HAP-1 (cell line): ENCODE results near the gene NUDT5.

Experiments
- DNase-seq, 2 experiments: peaks; one replicate each; pipeline ENCODE4 v3.0.0-alpha.2; 2016 to 2020; ENCODE audit warnings: low spot score in 2 of 2
- H3K27me3 ChIP-seq: fragments of 250-450 bp; sonication (Bioruptor Pico); 2 replicates; pipeline ENCODE4 v1.5.1; 2020; ENCODE audit warnings: low read depth, mild to moderate bottlenecking, moderate library complexity
- H3K36me3 ChIP-seq: fragments of 250-450 bp; sonication (Bioruptor Pico); replicated peaks from 2 replicates; pipeline ENCODE4 v1.5.1; 2020; ENCODE audit warnings: mild to moderate bottlenecking
- H3K4me1 ChIP-seq: fragments of 250-450 bp; sonication (Bioruptor Pico); 2 replicates; pipeline ENCODE4 v1.5.1; 2020; ENCODE audit warnings: mild to moderate bottlenecking
- H3K4me3 ChIP-seq: fragments of 250-450 bp; sonication (Bioruptor Pico); 2 replicates; pipeline ENCODE4 v1.5.1; 2020; ENCODE audit warnings: mild to moderate bottlenecking, moderate library complexity
- H3K9me3 ChIP-seq: fragments of 250-450 bp; sonication (Bioruptor Pico); 2 replicates; pipeline ENCODE4 v1.5.1; 2020; ENCODE audit warnings: mild to moderate bottlenecking, moderate library complexity
- in situ Hi-C: fragments of 300-500 bp; cut with MboI; formaldehyde crosslinking; loops from 3 replicates; pipeline ENCODE4 v1.14.3; 2020; ENCODE audit warnings: low sequenced_read_pairs, inconsistent platforms, mixed read lengths

The NUDT5 gene

DNA sequence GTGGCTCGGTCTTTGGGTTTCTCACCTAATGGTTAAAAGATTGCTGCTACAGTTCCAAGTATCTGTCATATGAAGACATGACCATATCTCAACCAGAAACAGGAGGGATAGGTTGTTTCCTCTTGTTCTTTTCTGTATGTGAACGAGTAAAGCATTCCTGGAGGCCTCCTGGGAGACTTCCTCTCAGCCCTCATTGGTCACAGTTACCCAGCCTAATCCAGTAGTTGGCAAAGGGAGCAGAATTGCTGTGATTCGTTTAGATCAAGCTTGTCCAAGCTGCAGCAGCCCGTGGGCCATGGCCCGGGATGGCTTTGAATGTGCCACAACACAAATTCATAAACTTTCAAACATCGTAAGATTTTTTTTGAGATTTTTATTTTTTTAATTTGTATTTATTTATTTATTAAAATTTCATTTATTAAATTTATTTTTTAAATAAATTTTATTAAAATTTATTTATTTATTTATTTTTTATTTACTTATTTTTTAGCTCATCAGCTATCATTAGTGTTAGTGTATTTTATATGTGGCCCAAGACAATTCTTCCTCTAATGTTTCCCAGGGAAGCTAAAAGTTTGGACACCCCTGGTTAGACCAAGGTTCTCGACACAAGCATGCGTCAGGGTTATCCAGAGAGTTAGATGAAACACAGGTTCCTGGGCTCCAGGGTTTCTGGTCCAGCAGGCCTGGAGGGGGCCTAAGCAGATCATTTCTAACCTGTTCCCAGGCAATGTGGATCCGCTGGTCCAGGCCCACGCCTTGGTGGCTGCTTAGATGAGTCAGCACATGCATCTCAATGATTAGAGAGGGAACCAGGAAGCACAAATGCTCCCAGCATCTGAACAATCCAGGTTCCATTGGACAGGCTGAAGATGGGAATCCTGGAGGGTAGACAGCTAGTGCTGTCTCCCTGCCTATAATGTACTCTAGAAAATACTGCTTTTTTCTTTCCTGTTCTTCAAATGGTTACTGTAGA, 25.9 kb upstream of the NUDT5 start:
- no peaks in the 10 kb centered on the region for H3K9me3 ChIP-seq
- peaks cover 63% of the 10 kb centered on the region for H3K36me3 ChIP-seq
- H3K4me1 ChIP-seq: no peaks in the 10 kb centered on the region
- H3K4me3 ChIP-seq: no peak overlapping the region
- in situ Hi-C loops: no loop called here
- H3K27me3 ChIP-seq: no peaks in the 10 kb centered on the region
- no peak for DNase-seq

DNA sequence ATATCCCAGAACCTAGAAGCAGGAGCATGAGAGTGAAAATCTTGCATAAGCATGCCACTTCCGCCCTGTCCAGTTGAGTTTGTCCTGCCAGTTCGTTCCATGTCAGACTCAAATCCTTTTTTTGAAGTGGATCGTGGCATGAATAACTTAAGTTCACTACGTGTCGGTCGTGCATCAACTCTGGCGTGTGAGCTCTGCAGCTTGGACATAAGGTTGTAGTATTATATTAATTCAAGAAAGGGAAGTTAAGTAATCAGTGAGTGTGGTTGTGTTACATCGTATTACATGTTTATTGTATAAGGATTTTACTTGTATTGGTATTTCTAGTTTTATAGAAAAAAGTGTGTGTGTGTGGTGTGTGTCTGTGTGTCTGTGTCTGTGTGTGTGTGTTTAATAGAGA, 23.3 kb upstream of the NUDT5 start:
- peaks cover 7% of the 10 kb centered on the region for H3K4me1 ChIP-seq
- no peaks in the 10 kb centered on the region for H3K27me3 ChIP-seq
- H3K36me3 ChIP-seq: peaks cover 60% of the 10 kb centered on the region
- in situ Hi-C loops: no loop called here
- no peaks in the 10 kb centered on the region for H3K9me3 ChIP-seq
- no peak for DNase-seq
- H3K4me3 ChIP-seq: no peak overlapping the region

DNA sequence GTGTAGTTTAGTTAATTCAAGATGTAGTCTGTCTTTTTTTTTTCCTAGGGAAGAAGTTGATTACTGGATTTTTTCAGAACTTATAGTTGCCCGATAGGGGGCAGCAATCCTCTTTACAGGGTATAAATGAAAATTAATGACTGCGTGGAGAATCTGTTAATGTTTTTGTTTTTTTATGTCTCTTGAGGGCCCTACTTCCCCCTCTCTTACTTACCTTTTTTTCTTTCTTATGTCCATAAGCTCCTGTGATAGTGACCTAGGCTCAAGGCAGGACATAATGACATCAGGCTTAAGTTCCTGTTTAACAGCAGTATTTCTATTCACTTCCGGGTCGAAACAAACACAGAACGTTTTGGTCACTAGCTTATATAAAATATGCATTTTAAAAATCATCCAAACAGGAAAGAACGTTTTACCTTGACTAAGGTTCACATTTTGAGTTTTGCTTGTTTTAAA, 19.1 kb upstream of the NUDT5 start:
- no peak overlapping the region for H3K4me3 ChIP-seq
- no peaks in the 10 kb centered on the region for H3K27me3 ChIP-seq
- peaks cover 14% of the 10 kb centered on the region for H3K4me1 ChIP-seq
- H3K36me3 ChIP-seq: peaks cover 70% of the 10 kb centered on the region
- peak; percentile 44 to 69 for DNase-seq
- in situ Hi-C loops: no loop called here
- no peaks in the 10 kb centered on the region for H3K9me3 ChIP-seq

DNA sequence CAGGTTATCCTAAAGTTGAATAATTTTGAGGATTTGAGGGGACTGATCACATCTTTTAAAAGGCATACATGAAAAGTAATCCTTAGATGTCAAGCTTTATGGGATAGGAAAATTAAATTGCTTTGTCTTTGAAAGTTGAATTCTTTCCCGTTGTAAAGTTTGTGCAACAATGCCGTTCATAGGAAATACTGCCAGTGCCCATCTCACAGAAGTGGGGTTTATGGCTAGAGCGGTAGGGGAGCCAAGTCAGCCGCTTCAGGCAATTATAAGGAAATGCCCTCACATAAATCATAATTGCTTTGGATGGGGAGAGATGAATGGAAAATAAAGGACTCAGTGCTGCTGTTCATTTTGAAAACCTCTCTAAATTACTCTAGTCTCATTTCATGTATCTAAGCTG, 18.4 kb upstream of the NUDT5 start:
- DNase-seq: no peak
- Histone ChIP-seq H3K4me1 (peaks cover 14% of the 10 kb centered on the region), H3K36me3 (peaks cover 71% of the 10 kb centered on the region), H3K9me3 (no peaks in the 10 kb centered on the region), H3K27me3 (no peaks in the 10 kb centered on the region), H3K4me3 (no peak overlapping the region)
- in situ Hi-C loops: no loop called here

DNA sequence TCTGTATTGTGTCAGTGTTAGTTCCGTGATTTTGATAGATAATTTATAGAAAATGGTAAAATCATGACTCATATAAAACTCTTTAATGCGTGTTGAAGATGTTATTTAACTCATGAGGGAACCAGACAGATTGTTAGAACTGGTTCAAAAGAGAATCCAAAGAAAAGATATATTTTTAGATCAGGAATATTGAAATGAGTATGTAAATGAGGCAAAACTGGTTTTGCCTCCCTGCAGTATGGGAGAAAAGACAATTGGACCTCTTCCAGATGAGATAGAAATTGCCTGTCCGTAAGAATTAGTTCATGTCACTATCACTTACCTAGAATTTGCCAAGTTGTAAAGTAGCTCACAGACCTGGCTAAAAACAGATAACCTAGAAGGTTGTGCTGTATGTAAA, 17.9 kb upstream of the NUDT5 start:
- H3K4me1 ChIP-seq: peaks cover 14% of the 10 kb centered on the region
- no peak for DNase-seq
- H3K27me3 ChIP-seq: no peaks in the 10 kb centered on the region
- H3K4me3 ChIP-seq: no peak overlapping the region
- H3K36me3 ChIP-seq: peaks cover 71% of the 10 kb centered on the region
- H3K9me3 ChIP-seq: no peaks in the 10 kb centered on the region
- in situ Hi-C loops: no loop called here

DNA sequence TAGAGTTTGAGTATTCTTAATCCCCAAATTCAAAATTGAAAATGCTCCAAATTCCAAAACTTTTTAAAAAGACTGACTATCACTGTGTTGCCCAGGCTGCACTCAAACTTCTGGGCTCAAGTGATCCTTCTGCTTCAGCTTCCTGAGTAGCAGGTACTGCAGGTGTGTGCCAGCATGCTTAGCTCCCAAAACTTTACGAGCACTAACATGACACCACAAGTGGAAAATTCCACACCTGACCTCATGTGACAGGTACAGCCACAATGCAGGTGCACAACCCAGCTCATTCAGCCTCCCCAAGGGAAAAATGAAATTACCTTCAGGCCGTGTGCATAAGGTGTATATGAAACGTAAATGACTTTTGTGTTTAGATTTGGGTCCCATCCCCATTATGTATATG, 16.8 kb upstream of the NUDT5 start:
- Histone ChIP-seq H3K9me3 (no peaks in the 10 kb centered on the region), H3K27me3 (no peaks in the 10 kb centered on the region), H3K36me3 (peaks cover 73% of the 10 kb centered on the region), H3K4me1 (peaks cover 14% of the 10 kb centered on the region), H3K4me3 (no peak overlapping the region)
- in situ Hi-C loops: no loop called here
- DNase-seq: no peak

DNA sequence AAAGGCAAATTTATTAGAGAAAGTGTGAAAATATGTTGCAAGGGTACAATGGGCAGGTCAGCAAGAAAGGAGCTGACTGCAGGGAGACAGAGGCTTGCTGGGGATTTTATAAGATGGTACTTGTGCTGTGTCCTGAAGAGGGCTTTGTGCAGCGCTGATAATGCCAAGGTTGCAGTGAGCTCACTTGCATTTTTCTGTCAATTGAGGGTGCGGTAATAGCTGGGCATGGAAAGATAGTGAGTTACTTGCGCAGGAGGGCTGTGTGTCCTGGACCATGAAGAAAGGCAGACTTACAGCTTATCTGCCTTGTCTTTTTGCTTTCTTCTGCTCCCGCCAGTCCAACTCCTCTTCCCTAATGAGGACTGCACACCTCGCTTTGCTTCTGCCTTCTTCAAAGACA, 12.8 kb upstream of the NUDT5 start:
- DNase-seq: no peak
- in situ Hi-C loops: no loop called here
- no peaks in the 10 kb centered on the region for H3K27me3 ChIP-seq
- peaks cover 7% of the 10 kb centered on the region for H3K4me1 ChIP-seq
- peaks cover 63% of the 10 kb centered on the region for H3K36me3 ChIP-seq
- no peak overlapping the region for H3K4me3 ChIP-seq
- no peaks in the 10 kb centered on the region for H3K9me3 ChIP-seq

DNA sequence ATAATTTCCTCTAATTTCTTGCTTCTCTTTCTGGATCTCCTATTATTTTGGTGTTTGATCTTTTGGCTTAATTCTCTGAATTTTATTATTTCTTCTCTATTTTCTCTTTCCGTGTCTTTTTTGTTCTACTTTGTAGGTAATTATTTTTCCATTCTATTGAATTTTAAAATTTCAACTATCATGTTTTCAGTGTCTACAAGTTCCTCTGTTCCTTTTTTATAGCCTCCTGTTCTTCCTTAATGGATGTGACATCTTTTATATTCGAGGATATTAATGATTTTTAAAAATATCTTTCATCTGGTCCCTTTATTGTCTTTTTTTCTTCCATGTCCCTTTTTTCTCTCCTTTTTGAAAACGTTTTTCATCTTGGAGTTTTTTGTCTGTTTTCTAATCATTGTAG, 11.4 kb upstream of the NUDT5 start:
- in situ Hi-C loops: no loop called here
- H3K9me3 ChIP-seq: no peaks in the 10 kb centered on the region
- no peaks in the 10 kb centered on the region for H3K27me3 ChIP-seq
- no peak for DNase-seq
- peaks cover 70% of the 10 kb centered on the region for H3K36me3 ChIP-seq
- H3K4me1 ChIP-seq: peaks cover 7% of the 10 kb centered on the region
- no peak overlapping the region for H3K4me3 ChIP-seq

DNA sequence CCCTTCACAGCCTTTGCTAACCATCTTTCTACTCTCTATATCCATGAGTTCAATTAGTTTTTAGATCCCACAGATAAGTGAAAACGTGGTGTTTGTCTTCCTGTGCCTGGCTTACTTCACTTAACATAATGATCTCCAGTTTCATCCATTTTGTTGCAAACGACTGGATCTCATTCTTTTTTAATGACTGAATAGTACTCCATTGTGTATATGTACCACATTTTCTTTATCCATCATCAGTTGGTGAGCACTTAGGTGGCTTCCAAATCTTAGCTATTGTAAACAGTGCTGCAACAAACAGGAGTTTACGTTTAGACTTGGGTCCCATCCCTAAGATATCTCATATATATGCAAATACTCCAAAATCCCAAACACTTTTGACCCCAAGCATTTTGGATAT, 9.4 kb upstream of the NUDT5 start:
- peaks cover 74% of the 10 kb centered on the region for H3K36me3 ChIP-seq
- H3K27me3 ChIP-seq: no peaks in the 10 kb centered on the region
- no peaks in the 10 kb centered on the region for H3K4me1 ChIP-seq
- no peaks in the 10 kb centered on the region for H3K9me3 ChIP-seq
- in situ Hi-C loops: no loop called here
- H3K4me3 ChIP-seq: no peak overlapping the region
- DNase-seq: no peak

DNA sequence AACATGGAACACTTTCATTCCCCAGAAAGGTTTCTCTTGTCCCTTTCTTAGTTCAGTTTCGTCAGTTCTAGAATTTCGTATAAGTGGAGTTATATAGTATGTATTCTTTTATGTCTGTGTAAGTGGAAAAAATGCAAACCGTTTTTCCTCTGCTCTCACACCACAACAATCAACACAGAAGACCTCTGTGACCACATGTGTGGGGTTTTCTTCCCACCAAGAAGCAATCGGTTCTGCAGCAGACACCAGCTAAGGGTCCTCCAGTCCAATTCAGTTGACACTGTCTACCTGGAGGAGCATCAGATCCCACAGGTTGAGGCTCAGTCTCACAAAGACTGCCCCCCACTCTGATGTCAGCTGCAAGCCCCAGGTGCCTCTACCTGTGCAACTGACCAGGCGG, 6.5 kb upstream of the NUDT5 start:
- Histone ChIP-seq H3K4me3 (no peak overlapping the region), H3K27me3 (no peaks in the 10 kb centered on the region), H3K9me3 (no peaks in the 10 kb centered on the region), H3K4me1 (peaks cover 4% of the 10 kb centered on the region), H3K36me3 (peaks cover 64% of the 10 kb centered on the region)
- DNase-seq: no peak
- in situ Hi-C loops: no loop called here

DNA sequence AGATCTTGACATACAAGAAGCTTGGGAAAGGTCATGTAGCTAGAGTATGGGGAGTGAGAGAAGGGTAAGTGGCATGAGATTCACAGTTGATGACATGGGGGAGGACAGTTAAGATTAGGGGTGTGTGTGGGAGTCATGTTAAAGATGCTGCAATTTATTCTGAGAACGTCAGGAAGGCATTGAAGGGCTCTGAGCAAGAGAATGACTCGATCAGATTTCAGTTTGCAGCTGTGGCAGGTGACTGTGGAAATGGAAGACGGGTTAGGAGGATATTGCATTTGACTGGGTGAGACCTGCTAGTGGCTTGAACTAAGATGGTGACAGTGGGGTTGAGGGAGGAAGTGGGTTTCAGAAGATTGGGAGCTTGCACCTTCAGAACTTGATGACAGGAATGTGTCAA, 5.9 kb upstream of the NUDT5 start:
- no peak overlapping the region for H3K4me3 ChIP-seq
- H3K4me1 ChIP-seq: peaks cover 4% of the 10 kb centered on the region
- peaks cover 63% of the 10 kb centered on the region for H3K36me3 ChIP-seq
- in situ Hi-C loops: no loop called here
- DNase-seq: no peak
- H3K9me3 ChIP-seq: no peaks in the 10 kb centered on the region
- H3K27me3 ChIP-seq: no peaks in the 10 kb centered on the region

DNA sequence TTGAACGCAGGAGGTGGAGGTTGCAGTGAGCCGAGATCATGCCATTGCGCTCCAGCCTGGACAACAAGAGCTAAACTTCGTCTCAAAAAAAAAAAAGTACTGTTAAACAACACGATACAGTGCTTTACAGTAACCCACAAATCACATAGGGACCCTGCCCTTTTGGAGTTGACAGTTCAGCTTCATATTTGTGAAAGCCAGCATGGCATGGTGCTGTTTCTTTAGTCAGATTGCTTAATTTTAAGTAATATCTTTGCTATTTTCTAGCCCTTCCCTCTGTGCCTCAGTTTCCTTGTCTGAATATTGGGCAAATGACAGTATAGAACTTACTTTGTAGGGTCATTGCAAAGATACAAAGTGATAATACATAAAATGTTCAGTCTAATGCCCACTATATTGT, 5.2 kb upstream of the NUDT5 start:
- Histone ChIP-seq H3K9me3 (no peaks in the 10 kb centered on the region), H3K4me3 (no peak overlapping the region)
- in situ Hi-C loops: no loop called here

DNA sequence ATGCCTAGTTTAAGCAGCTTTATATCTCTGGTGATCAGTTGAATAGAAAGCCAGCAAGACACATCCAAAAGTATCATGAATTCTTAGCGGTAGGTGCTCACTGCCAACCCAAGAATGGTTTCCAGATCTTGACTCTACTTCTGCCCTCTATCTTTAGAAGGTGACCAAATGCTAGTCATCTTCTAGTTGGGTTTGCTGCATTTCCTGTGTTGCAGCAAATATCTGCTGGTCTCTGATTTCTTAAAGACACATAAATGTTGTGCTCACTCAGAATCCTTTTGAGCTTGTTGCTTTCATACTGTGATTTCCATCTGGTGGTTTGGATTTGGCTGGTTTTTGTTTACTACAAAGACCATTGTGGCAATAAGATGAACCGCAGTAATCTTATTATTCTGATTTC, 2.5 kb upstream of the NUDT5 start:
- H3K9me3 ChIP-seq: no peaks in the 10 kb centered on the region
- no peak for DNase-seq
- H3K36me3 ChIP-seq: peaks cover 47% of the 10 kb centered on the region
- in situ Hi-C loops: no loop called here
- H3K27me3 ChIP-seq: no peaks in the 10 kb centered on the region
- H3K4me3 ChIP-seq: peak overlapping the region; percentile 69; the same call in 1 of the 2 replicates
- H3K4me1 ChIP-seq: peaks cover 14% of the 10 kb centered on the region

More for the DNA sequence above, 5.2 kb upstream of the NUDT5 start:
- H3K36me3 ChIP-seq: peaks cover 63% of the 10 kb centered on the region
- H3K27me3 ChIP-seq: no peaks in the 10 kb centered on the region
- H3K4me1 ChIP-seq: peaks cover 4% of the 10 kb centered on the region
- DNase-seq: no peak

DNA sequence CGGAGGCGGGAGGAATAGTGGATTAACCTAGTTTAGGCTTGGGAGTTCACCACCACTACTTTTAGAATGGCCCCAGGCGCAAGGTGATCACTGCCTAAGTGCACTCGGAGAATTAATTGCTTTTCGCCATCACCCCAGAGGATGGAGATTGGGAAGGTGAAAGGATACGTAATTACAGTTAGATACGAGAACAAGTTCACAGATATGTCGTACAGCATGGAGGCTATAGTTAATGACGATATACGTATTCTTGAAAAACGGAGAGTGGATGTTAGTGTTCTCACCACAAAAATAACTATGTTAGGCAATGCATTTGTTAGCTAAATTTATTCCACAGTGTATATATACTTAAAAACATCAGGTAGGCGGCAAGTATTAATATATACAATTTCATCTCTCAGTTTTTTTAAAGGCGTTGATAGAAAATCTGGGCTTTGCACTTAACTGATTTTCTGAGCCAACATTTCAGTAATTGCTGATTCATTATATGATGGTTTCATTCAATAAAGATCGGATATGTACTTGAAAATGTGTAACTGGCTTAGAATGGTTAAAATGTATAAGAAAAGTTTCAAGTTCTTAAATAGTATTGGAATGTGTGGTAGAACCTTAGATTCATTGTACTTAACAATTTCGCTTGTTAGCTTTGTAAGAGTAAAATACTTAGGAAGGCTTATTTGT, 980 bp upstream of the NUDT5 start:
- Histone ChIP-seq H3K4me1 (peaks cover 14% of the 10 kb centered on the region), H3K9me3 (no peaks in the 10 kb centered on the region), H3K36me3 (peaks cover 34% of the 10 kb centered on the region), H3K27me3 (no peaks in the 10 kb centered on the region), H3K4me3 (peak overlapping the region; percentile 69)
- in situ Hi-C loops: no loop called here
- DNase-seq: no peak
